H1 (cell line): ENCODE data around the gene AKAP8. TPM values are rescaled to one million over a fixed set of nuclear protein-coding genes. Genes with fewer than 3 reads are reported as not detected.
A peak's percentile ranks its signal among the peaks of the same experiment; 100 is the strongest.

Source experiments
- CTCF ChIA-PET: fragments of 300-600 bp; sonication (Branson Sonifier 250); formaldehyde crosslinking; loops from one replicate; lab custom pipeline; 2021; ENCODE audit not compliant: partially characterized antibody; lab: Charles Lee
- POLR2A ChIA-PET: fragments of 300-600 bp; sonication (Branson Sonifier 250); formaldehyde crosslinking; loops from one replicate; lab custom pipeline; 2021; ENCODE audit warnings: inconsistent platforms; ENCODE audit not compliant: partially characterized antibody; lab: Charles Lee
- DNase-seq, 2 experiments: peaks; one replicate each; pipeline versions ENCODE4 v3.0.0 to v3.0.0-alpha.2; 2010 to 2022; ENCODE audit warnings: low spot score in 2 of 2, low read depth in 1 of 2, mixed read lengths in 1 of 2
- FAIRE-seq: peaks from 2 replicates; lab custom pipeline; 2011; peaks lifted over from hg19 to GRCh38; lab: Jason Lieb, UNC
- H2AFZ ChIP-seq: 2 replicates; pipeline ENCODE4 v1.8.1; 2012; ENCODE audit warnings: low read length, inconsistent platforms
- H2AK5ac ChIP-seq: 2 replicates; pipeline ENCODE4 v1.6.1; 2013; ENCODE audit warnings: low read depth, low read length
- H2BK120ac ChIP-seq: replicated peaks from 2 replicates; pipeline ENCODE3; 2013; ENCODE audit warnings: low read depth, low read length, inconsistent platforms
- H2BK12ac ChIP-seq: 2 replicates; pipeline ENCODE4 v1.6.1; 2013; ENCODE audit warnings: low read depth, low read length
- H2BK15ac ChIP-seq: 2 replicates; pipeline ENCODE4 v1.6.1; 2013; ENCODE audit warnings: low read length
- H2BK20ac ChIP-seq: 2 replicates; pipeline ENCODE4 v1.6.1; 2013; ENCODE audit warnings: low read length
- H2BK5ac ChIP-seq: 2 replicates; pipeline ENCODE4 v1.6.1; 2013; ENCODE audit warnings: low read depth, low read length
- H3K14ac ChIP-seq: 2 replicates; pipeline ENCODE4 v1.6.1; 2013; ENCODE audit warnings: inconsistent platforms; ENCODE audit not compliant: insufficient read length
- H3K18ac ChIP-seq: 2 replicates; pipeline ENCODE4 v1.6.1; 2013; ENCODE audit warnings: low read length; ENCODE audit errors: extremely low read depth
- H3K23ac ChIP-seq: 2 replicates; pipeline ENCODE4 v1.6.1; 2013; ENCODE audit warnings: inconsistent platforms; ENCODE audit not compliant: insufficient read length
- H3K23me2 ChIP-seq: 2 replicates; pipeline ENCODE4 v1.6.1; 2013; ENCODE audit warnings: low read depth, low read length
- H3K27ac ChIP-seq: 2 replicates; pipeline ENCODE4 v1.6.1; 2011; ENCODE audit warnings: low read depth, low read length, inconsistent platforms
- H3K27me3 ChIP-seq, 4 experiments: replicated peaks in 1 of 4; 1 replicate in 1 of 4; 2 replicates in 3 of 4; pipeline versions ENCODE4 v1.6.1 to v1.8.1; 2011 to 2013; ENCODE audit warnings: low read length in 3 of 4, mild to moderate bottlenecking in 3 of 4, inconsistent platforms in 2 of 4, mixed read lengths in 2 of 4, moderate library complexity in 1 of 4; ENCODE audit not compliant: control insufficient read depth in 3 of 4, insufficient read depth in 3 of 4; ENCODE audit errors: extremely low read depth in 1 of 4
- H3K36me3 ChIP-seq, 4 experiments: 2 replicates each; pipeline versions ENCODE4 v1.6.1 to v1.8.1; 2011 to 2013; ENCODE audit warnings: mild to moderate bottlenecking in 4 of 4, low read length in 3 of 4, moderate library complexity in 2 of 4, control low read depth in 1 of 4, inconsistent platforms in 1 of 4; ENCODE audit not compliant: insufficient read depth in 4 of 4, control insufficient read depth in 2 of 4
- H3K4ac ChIP-seq: replicated peaks from 2 replicates; pipeline ENCODE3; 2013; ENCODE audit warnings: low read length, low read depth, mixed read lengths, inconsistent platforms; ENCODE audit not compliant: insufficient read length
- H3K4me1 ChIP-seq, 4 experiments: replicated peaks in 1 of 4; 1 replicate in 1 of 4; 2 replicates in 3 of 4; pipeline versions ENCODE4 v1.6.1 to v1.8.1; 2011 to 2013; ENCODE audit warnings: low read length in 3 of 4, inconsistent platforms in 2 of 4, mixed read lengths in 1 of 4; ENCODE audit not compliant: insufficient read depth in 4 of 4, control insufficient read depth in 3 of 4
- H3K4me2 ChIP-seq, 2 experiments: 2 replicates each; pipeline versions ENCODE4 v1.6.1 to v1.8.1; 2011 to 2013; ENCODE audit warnings: low read depth in 2 of 2, low read length in 2 of 2, control low read depth in 1 of 2, inconsistent platforms in 1 of 2, mild to moderate bottlenecking in 1 of 2; ENCODE audit not compliant: insufficient read depth in 1 of 2
- H3K4me3 ChIP-seq, 4 experiments: fragments of 200-600, 300-600 bp in 1 of 4; sonication (generic), shearing (Covaris generic), sonication (Bioruptor Twin) in 1 of 4; 2 replicates each; pipeline versions ENCODE4 v1.5.1 to v1.8.1; 2011 to 2016; ENCODE audit warnings: low read length in 4 of 4, low read depth in 3 of 4, control low read depth in 2 of 4, inconsistent platforms in 2 of 4, mild to moderate bottlenecking in 2 of 4, mixed read lengths in 1 of 4, moderate library complexity in 1 of 4; ENCODE audit not compliant: insufficient read depth in 2 of 4; ENCODE audit errors: extremely low read depth in 1 of 4
- H3K56ac ChIP-seq: replicated peaks from 2 replicates; pipeline ENCODE3; 2013; ENCODE audit warnings: low read depth, mild to moderate bottlenecking, mixed read lengths, low read length, inconsistent platforms; ENCODE audit not compliant: insufficient read length
- H3K79me1 ChIP-seq: 2 replicates; pipeline ENCODE4 v1.6.1; 2013; ENCODE audit warnings: low read depth, low read length, control low read depth
- H3K79me2 ChIP-seq, 2 experiments: 2 replicates each; pipeline versions ENCODE4 v1.6.1 to v1.8.1; 2012 to 2013; ENCODE audit warnings: low read length in 2 of 2, mild to moderate bottlenecking in 2 of 2, inconsistent platforms in 1 of 2; ENCODE audit not compliant: insufficient read depth in 2 of 2, control insufficient read depth in 1 of 2
- H3K9ac ChIP-seq, 4 experiments: replicated peaks in 1 of 4; 1 replicate in 1 of 4; 2 replicates in 3 of 4; pipeline versions ENCODE4 v1.6.1 to v1.8.1; 2011 to 2013; ENCODE audit warnings: low read depth in 3 of 4, low read length in 3 of 4, control low read depth in 2 of 4, mild to moderate bottlenecking in 2 of 4, moderate library complexity in 2 of 4, inconsistent platforms in 1 of 4; ENCODE audit errors: extremely low read depth in 1 of 4
- H3K9me3 ChIP-seq, 2 experiments: 2 replicates each; pipeline versions ENCODE4 v1.6.1 to v1.8.1; 2012 to 2013; ENCODE audit warnings: mild to moderate bottlenecking in 2 of 2, moderate library complexity in 2 of 2, control low read depth in 1 of 2, inconsistent platforms in 1 of 2, low read depth in 1 of 2, low read length in 1 of 2, mixed read lengths in 1 of 2; ENCODE audit not compliant: insufficient read depth in 2 of 2
- H4K20me1 ChIP-seq, 2 experiments: replicated peaks in 1 of 2; 2 replicates each; pipeline versions ENCODE3 to v1.8.1; 2011 to 2013; ENCODE audit warnings: inconsistent platforms in 2 of 2, low read length in 2 of 2, mild to moderate bottlenecking in 1 of 2; ENCODE audit not compliant: insufficient read depth in 2 of 2, control insufficient read depth in 1 of 2
- H4K5ac ChIP-seq: 2 replicates; pipeline ENCODE4 v1.6.1; 2013; ENCODE audit warnings: low read length, low read depth, mixed read lengths, inconsistent platforms; ENCODE audit not compliant: insufficient read length
- H4K8ac ChIP-seq: 2 replicates; pipeline ENCODE4 v1.8.0; 2013; ENCODE audit warnings: mild to moderate bottlenecking, moderate library complexity, low read length, inconsistent platforms; ENCODE audit not compliant: insufficient read depth; ENCODE audit errors: extremely low read depth
- H4K91ac ChIP-seq: replicated peaks from 2 replicates; pipeline ENCODE3; 2013; ENCODE audit warnings: low read length, mixed read lengths, inconsistent platforms; ENCODE audit not compliant: insufficient read length
- BCL11A ChIP-seq, 2 experiments: IDR thresholded peaks; one replicate each; pipeline ENCODE4 v1.6.1; 2011; ENCODE audit warnings: low read depth in 2 of 2, low read length in 2 of 2, mild to moderate bottlenecking in 2 of 2
- EZH2 ChIP-seq: fragments of 200-600 bp; sonication (generic); IDR thresholded peaks from 2 replicates; pipeline ENCODE4 v1.7.1; 2012; ENCODE audit warnings: low read depth, mild to moderate bottlenecking, moderate library complexity, low read length, inconsistent platforms; ENCODE audit not compliant: severe bottlenecking
- HDAC6 ChIP-seq: IDR thresholded peaks from one replicate; pipeline ENCODE4 v1.7.1; 2012; ENCODE audit warnings: low read depth, mild to moderate bottlenecking, inconsistent platforms, low read length, moderate library complexity
- KDM1A ChIP-seq: fragments of 200-600, 300-600 bp; sonication (generic); IDR thresholded peaks from 2 replicates; pipeline ENCODE4 v1.7.1; 2016; ENCODE audit warnings: mild to moderate bottlenecking, low read length, borderline replicate concordance
- NRF1 ChIP-seq: IDR thresholded peaks from 2 replicates; pipeline ENCODE4 v1.6.1; 2011; ENCODE audit warnings: mild to moderate bottlenecking, low read depth, low read length, improper control_type of control experiment
- POU5F1 ChIP-seq: IDR thresholded peaks from 2 replicates; pipeline ENCODE4 v1.6.1; 2011; ENCODE audit warnings: low read depth, mild to moderate bottlenecking, low read length, moderate library complexity
- SIN3A ChIP-seq, 2 experiments: IDR thresholded peaks in 1 of 2; conservative IDR thresholded peaks in 1 of 2; 2 replicates each; pipeline ENCODE4 v1.6.1; 2011 to 2012; ENCODE audit warnings: low read length in 2 of 2, improper control_type of control experiment in 1 of 2, low read depth in 1 of 2, mild to moderate bottlenecking in 1 of 2
- SRF ChIP-seq: IDR thresholded peaks from 2 replicates; pipeline ENCODE4 v1.6.1; 2011; ENCODE audit warnings: mild to moderate bottlenecking, low read depth, low read length, moderate library complexity
- SUZ12 ChIP-seq: fragments of 200-600 bp; sonication (generic); IDR thresholded peaks from 2 replicates; pipeline ENCODE4 v1.6.1; 2012; ENCODE audit warnings: mild to moderate bottlenecking, inconsistent platforms, low read length, moderate library complexity, mixed read lengths
- ZNF274 ChIP-seq: IDR thresholded peaks from 2 replicates; pipeline ENCODE4 v1.7.0; 2012; ENCODE audit warnings: low read length, borderline replicate concordance; ENCODE audit errors: extremely low read depth
- WGBS, 2 experiments: shearing (Covaris generic) in 1 of 2; methylation state at CpG; one replicate each; pipeline versions ENCODE4 v1.1.6 to v1.1.7; 2013 to 2015; ENCODE audit warnings: low lambda C conversion rate in 2 of 2, mixed read lengths in 2 of 2, inconsistent platforms in 1 of 2, low coverage in 1 of 2, missing lambda C conversion rate in 1 of 2; ENCODE audit not compliant: insufficient replicate concordance in 2 of 2, insufficient coverage in 1 of 2, insufficient read length in 1 of 2; ENCODE audit errors: extremely low coverage in 1 of 2, missing lambda C conversion rate in 1 of 2; 5-methylcytosine and 5-hydroxymethylcytosine counted together
- polyA plus RNA-seq, 7 experiments: library from polyadenylated mRNA; depleted of rRNA in 3 of 7; stranded (reverse) in 5 of 7; unstranded in 2 of 7; fragments of >200 nt in 5 of 7; fragments of 200-250 nt in 2 of 7; gene quantifications; 1 replicate in 5 of 7; 2 replicates in 1 of 7; 4 replicates in 1 of 7; pipeline versions ENCODE4 v1.2.1 to v1.2.3, GENCODE V29; 2011 to 2013; ENCODE audit warnings: missing spikeins in 2 of 7, mixed read lengths in 2 of 7
- total RNA-seq: library from RNA; stranded (reverse); fragmentation: NEBNext Ultra II Directional; extraction: Animal tissue kit (Norgen Biotek cat#: 25700); gene quantifications from 2 replicates; pipeline ENCODE4 v1.2.1, GENCODE V29; 2021
- TF ChIP-seq, protein P1 (sequence below): IDR thresholded peaks from 2 replicates; pipeline ENCODE4 v1.6.1; 2011; ENCODE audit warnings: low read length, improper control_type of control experiment

AKAP8 gene
- total and polyA plus RNA-seq, 2 of the 8 experiments (the other 6 are each of a cell fraction or from before 2014, with no cell fraction given) = 17.0 to 41.0 TPM

DNA sequence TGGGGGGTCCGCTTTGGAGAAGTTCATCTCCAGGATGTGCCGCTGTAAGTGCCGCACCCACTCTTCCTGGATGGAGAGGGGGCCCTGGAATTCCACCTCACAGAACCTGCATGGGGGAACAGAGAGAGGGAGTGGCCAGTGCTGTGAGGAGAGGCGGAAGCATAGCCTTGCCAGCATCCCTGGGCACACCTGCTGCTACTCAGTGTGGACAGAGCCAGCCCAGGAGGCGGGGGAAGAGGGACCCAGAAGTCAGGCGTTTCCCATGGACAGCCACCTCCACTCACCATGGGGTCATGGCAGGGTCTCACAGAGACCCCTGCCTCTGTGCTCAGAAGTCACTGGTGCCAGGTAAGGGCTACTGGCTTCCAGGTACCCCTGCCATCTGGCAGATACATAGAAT is 43.5 kb upstream of the AKAP8 start:
- WGBS, 2 experiments = 94% methylated on average over 5 of the region's 6 CpGs; no CpG with 5 or more reads in 1 of the 2 experiments
- Histone ChIP-seq H4K5ac (no peak overlapping the region), H3K27me3 (no peaks in the 10 kb centered on the region), H2BK20ac (no peak overlapping the region), H4K20me1 (peaks cover 2 to 8% of the 10 kb centered on the region in 2 experiments), H2BK15ac (no peak overlapping the region), H2AFZ (no peak overlapping the region), H3K79me1 (no peaks in the 10 kb centered on the region; the same call in 1 of the 2 replicates), H3K23me2 (no peaks in the 10 kb centered on the region), H2BK12ac (no peak overlapping the region), H3K9ac (no peak overlapping the region), H3K36me3 (peaks cover 2 to 44% (median 21%) of the 10 kb centered on the region in 4 experiments; a peak in 6 of 8 replicates), H2AK5ac (no peak overlapping the region), H2BK120ac (no peak overlapping the region), H3K4me2 (no peak overlapping the region), H3K4me1 (no peaks in the 10 kb centered on the region), H3K56ac (no peak overlapping the region), H3K18ac (no peak overlapping the region), H3K4me3 (no peak overlapping the region), H3K27ac (no peak overlapping the region), H2BK5ac (no peak overlapping the region), H3K9me3 (peaks cover 3 to 4% of the 10 kb centered on the region in 2 experiments; a peak in 1 of 4 replicates), H3K79me2 (peaks cover 2 to 7% of the 10 kb centered on the region in 2 experiments), H3K14ac (no peak overlapping the region), H3K23ac (no peak overlapping the region), H3K4ac (no peak overlapping the region), H4K8ac (peak overlapping the region; percentile 35; the same call in 1 of the 2 replicates), H4K91ac (no peak overlapping the region)
- FAIRE-seq (no peak), DNase-seq (no peak)
- TF ChIP-seq KDM1A (no peak), BCL11A (IDR thresholded peaks at IDR 0.05; ENCODE audit: low read depth in 2 of 2, low read length in 2 of 2) (no peak), SRF (no peak), POU5F1 (no peak), SUZ12 (no peak), SIN3A (conservative IDR thresholded peaks at IDR 0.05 in 1 of 2, IDR thresholded peaks at IDR 0.05 in 1 of 2; ENCODE audit: low read depth in 1 of 2, low read length in 2 of 2) (no peak), EZH2 (no peak), ZNF274 (no peak), NRF1 (no peak), HDAC6 (no peak)
- TF ChIP-seq, protein P1, sequence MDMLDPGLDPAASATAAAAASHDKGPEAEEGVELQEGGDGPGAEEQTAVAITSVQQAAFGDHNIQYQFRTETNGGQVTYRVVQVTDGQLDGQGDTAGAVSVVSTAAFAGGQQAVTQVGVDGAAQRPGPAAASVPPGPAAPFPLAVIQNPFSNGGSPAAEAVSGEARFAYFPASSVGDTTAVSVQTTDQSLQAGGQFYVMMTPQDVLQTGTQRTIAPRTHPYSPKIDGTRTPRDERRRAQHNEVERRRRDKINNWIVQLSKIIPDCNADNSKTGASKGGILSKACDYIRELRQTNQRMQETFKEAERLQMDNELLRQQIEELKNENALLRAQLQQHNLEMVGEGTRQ = no peak
- POLR2A ChIA-PET = no interaction called here
- CTCF ChIA-PET = interaction anchor here (0.9 to 1.3 kb wide), 2 partner anchors 19 to 136 kb away, joined by 3 to 4 read pairs; no protein-coding TSS in a partner anchor
